Stimulated activated CD8-positive, alpha-beta memory T cell treated with anti-CD3 and anti-CD28 coated beads, Interleukin-4, amount 100 ng/mL, for 48 hours (primary cell): ENCODE measurements around the gene CWH43.
"Not testable (repeated sequence)": the region's sequence is repeated elsewhere in the genome, so short reads cannot be mapped to it uniquely, and the experiment has no call there.

ENCODE experiments used
- DNase-seq: peaks from one replicate; pipeline ENCODE4 v3.0.0-alpha.2; 2020

The CWH43 gene

DNA sequence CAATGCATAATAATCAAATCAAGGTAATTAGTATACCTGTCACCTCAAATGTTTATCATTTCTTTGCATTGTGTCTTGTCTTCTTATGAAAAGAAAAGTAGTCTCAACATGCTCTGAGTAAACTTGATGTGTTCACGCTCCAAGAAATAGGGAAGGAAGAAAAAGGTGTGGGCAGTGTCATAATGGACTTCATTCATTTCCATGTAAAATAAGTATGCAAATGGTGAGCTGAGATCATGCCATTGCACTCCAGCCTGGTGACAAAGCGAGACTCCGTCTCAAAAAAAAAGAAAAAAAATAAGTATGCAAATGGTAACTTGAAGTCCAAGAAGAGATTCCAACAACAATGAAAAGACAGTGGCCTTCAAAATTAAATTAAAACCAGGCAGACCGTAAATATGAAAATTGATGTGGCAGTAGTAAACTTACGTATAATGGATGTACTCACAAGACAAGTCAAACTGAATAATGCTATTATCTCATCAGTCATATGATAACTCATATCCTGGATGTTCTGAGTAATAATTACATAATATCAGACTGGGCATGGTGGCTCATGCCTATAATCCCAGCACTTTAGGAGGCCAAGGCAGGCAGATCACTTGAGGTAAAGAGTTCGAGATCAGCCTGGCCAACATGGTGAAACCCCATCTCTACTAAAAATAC is 6.0 kb upstream of the CWH43 start:
- no peak for DNase-seq

DNA sequence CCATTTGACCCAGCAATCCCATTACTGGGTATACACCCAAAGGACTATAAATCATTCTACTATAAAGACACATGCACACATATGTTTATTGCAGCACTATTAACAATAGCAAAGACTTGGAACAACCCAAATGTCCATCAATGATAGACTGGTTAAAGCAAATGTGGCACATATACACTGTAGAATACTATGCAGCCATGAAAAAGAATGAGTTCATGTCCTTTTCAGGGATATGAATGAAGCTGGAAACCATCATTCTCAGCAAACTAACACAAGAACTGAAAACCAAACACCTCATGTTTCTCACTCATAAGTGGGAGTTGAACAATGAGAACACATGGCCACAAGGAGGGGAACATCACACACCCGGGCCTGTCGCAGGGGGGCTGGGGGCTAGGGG is 2.1 kb upstream of the CWH43 start:
- not testable (repeated sequence) for DNase-seq

GRCh38 chr4:48985602-48985975 is 486 bp upstream of the CWH43 start:
- no peak for DNase-seq

- no peak for DNase-seq
These were observed 634 bp downstream of the CWH43 start for GRCh38 chr4:48986654-48987164.

DNA sequence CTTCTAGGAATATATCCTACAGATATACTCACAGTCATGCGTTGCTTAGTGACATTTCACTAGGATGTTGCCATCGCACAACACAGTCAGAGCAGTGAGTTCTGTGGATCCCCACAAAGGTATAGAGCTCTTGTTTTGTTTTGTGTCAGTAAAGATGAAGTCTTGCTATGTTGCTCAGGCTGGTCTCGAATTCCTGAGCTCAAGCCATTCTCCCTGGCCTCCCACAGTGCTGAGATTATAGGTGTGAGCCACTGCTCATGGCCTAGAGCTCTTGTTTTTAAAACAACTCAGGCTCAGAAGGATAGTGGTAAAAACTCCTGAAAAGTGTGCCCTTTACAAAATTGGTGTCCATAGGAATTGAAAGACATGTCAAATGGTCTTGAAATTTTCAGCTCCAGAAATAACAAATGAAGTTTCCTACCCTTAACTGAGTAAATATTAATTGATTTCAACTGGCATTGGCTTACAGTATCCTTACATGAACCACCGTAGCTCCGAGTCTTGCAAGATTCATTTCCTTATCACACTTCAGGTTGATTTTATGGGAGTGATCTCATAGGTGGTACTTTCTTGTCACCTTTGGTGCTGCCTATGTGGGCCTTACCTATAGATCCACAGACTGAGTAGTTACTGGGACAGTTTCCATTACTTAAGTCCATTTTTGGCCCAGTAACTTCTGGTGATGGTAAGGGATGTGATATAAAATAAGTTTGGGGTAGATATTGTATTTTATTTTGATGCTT is 3.6 kb downstream of the CWH43 start:
- no peak for DNase-seq

- no peak for DNase-seq
These were observed 5.3 kb downstream of the CWH43 start for GRCh38 chr4:48991357-48991756.

DNA sequence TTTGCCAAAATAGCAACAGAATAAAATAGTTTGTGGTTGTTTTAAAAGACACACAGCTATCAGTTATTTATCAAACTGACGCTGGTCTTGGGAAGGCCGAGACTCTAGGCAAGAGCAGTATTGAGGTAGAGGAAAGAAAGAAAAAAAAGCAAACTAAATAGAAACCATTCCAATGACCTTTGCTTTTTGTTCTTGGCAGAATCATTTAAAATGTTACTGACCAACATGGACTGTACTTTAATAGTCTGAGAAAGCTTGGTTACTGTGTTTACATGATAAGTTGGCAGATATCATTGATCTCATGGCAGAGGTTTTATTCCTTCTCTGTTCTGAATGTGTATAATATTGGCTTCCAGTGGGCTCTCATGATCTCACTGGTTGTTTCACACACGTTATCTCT is 11.9 kb downstream of the CWH43 start:
- no peak for DNase-seq

DNA sequence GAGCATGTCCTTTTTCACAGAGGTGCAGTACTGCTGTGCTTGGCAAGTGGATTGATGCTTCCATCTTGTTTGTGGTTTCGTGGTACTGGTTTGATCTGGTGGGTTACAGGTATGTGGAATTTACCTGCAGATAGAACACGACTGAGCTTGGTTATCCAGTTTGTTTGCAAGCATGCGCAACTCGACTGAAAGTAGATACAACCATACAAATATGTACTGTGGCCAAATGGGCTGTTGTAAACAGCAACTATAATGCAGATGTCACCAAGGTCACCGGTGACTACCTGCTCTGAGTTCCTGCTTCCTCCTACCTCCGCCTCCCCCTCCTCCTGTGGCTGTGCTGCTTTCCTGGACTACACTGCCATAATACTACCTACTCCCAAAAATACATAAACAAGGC is 12.4 kb downstream of the CWH43 start:
- no peak for DNase-seq

GRCh38 chr4:49000806-49001205 is 14.7 kb downstream of the CWH43 start:
- no peak for DNase-seq

- DNase-seq = no peak
These were observed 16.9 kb downstream of the CWH43 start for GRCh38 chr4:49002931-49003330.

DNA sequence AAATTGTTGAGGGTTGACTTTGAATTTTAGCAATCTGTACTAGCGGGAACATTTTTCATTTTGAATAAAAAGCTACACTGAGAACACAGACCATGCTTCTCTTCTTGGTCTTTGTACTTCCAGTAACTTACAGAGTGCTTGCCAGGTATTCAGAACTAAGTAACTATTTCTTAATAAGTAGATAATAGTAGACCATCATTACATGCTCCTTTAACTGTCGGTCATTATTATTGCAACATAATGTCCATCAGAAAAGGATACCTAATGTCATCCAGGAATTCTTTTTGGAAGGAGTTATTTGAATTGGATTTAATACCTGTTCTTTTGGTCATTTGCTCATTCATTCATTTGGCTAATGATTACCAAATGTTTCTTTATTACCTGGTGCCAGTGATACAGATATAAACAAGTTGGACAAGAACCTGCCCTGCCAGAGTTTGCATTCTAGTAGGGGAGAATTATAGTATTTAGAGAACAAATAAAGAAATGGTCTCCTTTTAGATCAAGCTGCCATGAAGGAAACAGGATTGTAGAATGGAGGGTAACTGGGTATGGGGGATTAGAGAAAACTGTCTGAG is 32.7 kb downstream of the CWH43 start:
- DNase-seq = no peak

DNA sequence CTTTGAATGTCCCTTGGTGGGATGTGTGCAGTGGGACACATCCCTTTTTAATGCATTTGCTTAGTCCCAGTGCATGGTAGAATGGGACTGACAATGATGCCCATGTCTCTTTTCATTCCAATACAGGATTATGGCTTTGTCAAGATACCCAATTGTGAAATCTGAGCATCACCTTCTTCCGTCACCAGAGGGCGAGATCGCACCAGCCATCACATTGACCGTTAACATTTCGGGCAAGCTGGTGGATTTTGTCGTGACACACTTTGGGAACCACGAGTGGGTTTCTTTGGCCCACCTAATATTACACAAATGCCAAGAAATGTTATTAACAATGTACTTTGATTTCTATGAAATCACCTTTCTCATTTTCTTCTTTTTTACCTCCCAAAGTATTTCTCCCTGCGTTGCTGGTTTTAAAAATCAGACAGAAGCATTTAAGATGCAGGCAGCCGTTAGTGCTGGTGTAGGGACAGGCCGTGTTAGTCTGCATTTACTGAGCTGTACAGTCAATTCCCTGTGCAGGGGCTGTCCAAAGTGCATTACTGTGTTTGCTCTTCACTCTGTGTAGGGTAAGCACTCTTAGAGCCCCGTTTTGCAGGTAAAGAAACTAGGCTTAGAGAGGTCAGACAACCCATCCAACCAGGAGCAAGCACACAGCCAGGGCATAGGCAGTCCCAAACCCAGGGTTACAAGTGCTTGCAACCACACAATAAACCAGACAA is 46.5 kb downstream of the CWH43 start:
- peak; percentile 45 for DNase-seq

DNA sequence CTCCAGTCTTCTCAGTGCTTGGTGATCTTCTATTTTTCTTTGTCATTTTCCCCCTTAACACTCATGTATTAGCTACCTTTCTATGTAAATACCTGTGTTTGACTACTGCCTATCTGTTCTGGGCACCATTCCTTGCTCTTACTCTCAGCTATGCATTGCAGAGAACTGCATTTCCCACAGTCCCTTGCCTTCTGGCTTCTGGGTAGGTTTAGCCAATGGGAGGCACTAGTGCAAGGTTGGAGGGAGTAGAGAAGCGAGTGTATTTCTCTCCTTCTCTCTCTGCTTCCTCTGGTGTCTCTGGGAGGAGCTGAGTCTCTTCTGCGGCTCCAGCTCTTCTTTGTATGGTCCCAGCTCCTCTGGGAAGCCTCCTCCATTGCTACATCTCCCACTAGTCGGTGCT is 50.5 kb downstream of the CWH43 start:
- DNase-seq = no peak

GRCh38 chr4:49044270-49044669 is 58.2 kb downstream of the CWH43 start:
- DNase-seq = no peak

GRCh38 chr4:49058306-49058705 is 72.2 kb downstream of the CWH43 start:
- DNase-seq = no peak

DNA sequence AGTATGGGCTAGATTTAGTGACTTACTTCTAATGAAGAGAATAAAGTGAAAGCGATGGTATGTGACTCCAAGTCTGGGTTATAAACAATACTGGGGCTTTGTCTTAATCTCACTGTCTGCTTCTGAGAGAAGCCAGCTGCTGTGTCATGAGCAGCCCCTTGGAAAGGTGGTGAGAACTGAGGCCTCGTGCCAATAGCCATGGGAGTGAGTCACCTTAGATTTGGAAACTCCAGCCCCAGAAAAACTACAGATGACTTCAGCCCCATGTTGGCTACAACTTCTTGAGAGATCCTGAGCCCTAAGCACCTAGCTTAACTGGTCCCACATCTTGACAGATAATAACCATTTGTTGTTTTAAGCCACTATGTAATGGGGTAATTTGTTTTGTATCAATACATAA is 77.6 kb downstream of the CWH43 start:
- DNase-seq = no peak

DNA sequence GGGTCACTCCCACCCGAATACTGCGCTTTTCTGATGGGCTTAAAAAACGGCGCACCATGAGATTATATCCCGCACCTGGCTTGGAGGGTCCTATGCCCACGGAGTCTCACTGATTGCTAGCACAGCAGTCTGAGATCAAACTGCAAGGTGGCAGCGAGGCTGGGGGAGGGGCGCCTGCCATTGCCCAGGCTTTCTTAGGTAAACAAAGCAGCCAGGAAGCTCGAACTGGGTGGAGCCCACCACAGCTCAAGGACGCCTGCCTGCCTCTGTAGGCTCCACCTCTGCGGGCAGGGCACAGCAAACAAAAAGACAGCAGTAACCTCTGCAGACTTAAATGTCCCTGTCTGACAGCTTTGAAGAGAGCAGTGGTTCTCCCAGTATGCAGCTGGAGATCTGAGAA is 86.1 kb downstream of the CWH43 start:
- DNase-seq = not testable (repeated sequence)

DNA sequence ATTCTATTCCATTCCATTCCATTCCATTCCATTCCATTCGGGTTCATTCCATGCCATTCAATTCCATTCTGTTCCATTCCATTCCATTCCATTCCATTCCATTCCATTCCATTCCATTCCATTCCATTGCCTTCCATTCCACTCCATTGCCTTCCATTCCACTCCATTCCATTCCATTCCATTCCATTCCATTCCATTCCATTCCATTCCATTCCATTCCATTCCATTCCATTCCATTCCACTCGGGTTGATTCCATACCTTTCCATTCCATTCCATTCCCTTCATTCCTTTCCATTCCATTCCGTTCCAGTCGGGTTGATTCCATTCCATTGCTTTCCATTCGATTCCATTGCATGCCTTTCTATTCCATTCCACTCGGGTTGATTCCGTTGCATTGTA is 105.8 kb downstream of the CWH43 start:
- not testable (repeated sequence) for DNase-seq

- DNase-seq = not testable (repeated sequence)
These were observed 106.6 kb downstream of the CWH43 start for GRCh38 chr4:49092608-49093135.

- not testable (repeated sequence) for DNase-seq
These were observed 110.1 kb downstream of the CWH43 start for GRCh38 chr4:49096215-49096614.

DNA sequence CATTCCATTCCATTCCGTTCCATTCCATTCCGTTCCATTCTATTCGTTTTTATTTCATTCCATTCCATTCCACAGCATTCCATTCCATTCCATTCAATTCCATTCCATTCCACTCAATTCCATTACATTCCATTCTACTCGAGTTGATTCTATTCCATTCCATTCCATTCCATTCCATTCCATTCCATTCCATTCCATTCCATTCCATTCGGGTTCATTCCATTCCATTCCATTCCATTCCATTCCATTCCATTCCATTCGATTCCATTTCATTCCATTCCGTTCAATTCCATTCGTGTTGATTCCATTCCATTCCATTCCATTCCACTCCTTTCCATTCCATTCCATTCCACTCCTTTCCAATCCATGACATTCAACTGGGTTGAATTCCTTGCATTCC is 110.6 kb downstream of the CWH43 start:
- not testable (repeated sequence) for DNase-seq

- DNase-seq = not testable (repeated sequence)
These were observed 111.0 kb downstream of the CWH43 start for GRCh38 chr4:49097071-49097470.

DNA sequence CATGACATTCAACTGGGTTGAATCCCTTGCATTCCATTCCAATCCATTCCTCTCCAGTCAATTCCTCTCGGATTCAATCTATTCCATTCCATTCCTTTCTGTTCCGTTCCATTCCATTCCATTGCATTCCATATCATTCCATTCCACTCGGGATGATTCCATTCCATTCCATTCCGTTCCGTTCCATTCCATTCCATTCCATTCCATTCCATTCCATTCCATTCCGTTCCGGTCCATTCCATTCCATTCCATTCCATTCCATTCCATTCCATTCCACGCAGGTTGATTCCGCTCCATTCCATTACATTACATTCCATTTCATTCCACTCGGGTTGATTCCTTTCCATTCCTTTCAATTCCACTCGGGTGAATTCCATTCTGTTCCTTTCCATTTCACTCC is 111.4 kb downstream of the CWH43 start:
- DNase-seq = not testable (repeated sequence)
